CD4-positive, alpha-beta T cell (primary cell): Measurements from ENCODE around the gene SSBP3. TPM values are rescaled to one million over a fixed set of nuclear protein-coding genes. Genes with fewer than 3 reads are reported as not detected.
"Not testable (repeated sequence)": the region's sequence is repeated elsewhere in the genome, so short reads cannot be mapped to it uniquely, and the experiment has no call there.

Experiments used
- ATAC-seq: fragments of 200-7000 bp; cut with Tn5 transposase; one replicate; pipeline ENCODE4 v1.10.0; 2022; ENCODE audit warnings: mild to moderate bottlenecking; ENCODE audit not compliant: poor library complexity
- CTCF ChIA-PET: fragments of 350-600 bp; sonication (Branson Sonifier 250); formaldehyde crosslinking; loops from one replicate; lab custom pipeline; 2021; ENCODE audit warnings: antibody characterized with exemption, inconsistent platforms; lab: Charles Lee
- POLR2A ChIA-PET: fragments of 350-600 bp; sonication (Branson Sonifier 250); formaldehyde crosslinking; loops from one replicate; lab custom pipeline; 2021; ENCODE audit warnings: antibody characterized with exemption, inconsistent platforms; lab: Charles Lee
- DNase-seq, 14 experiments: peaks; one replicate each; pipeline ENCODE4 v3.0.0-alpha.2; 2013 to 2020; ENCODE audit warnings: mixed read lengths in 2 of 14
- H3K27ac ChIP-seq, 2 donors: one replicate each; pipeline versions ENCODE4 v1.5.1 to v1.7.0; 2013; ENCODE audit warnings: low read length in 2 of 2, low read depth in 1 of 2, mild to moderate bottlenecking in 1 of 2
- H3K27me3 ChIP-seq, 2 experiments: 1 replicate in 1 of 2; 2 replicates in 1 of 2; pipeline versions ENCODE4 v1.6.1 to v1.7.0; 2013; ENCODE audit warnings: low read length in 2 of 2, control low read depth in 1 of 2, mild to moderate bottlenecking in 1 of 2, moderate library complexity in 1 of 2; ENCODE audit not compliant: insufficient read depth in 2 of 2, control insufficient read depth in 1 of 2
- H3K36me3 ChIP-seq: one replicate; pipeline ENCODE4 v1.6.1; 2013; ENCODE audit warnings: low read length, control low read depth; ENCODE audit not compliant: insufficient read depth
- H3K4me1 ChIP-seq: one replicate; pipeline ENCODE4 v1.6.1; 2013; ENCODE audit warnings: low read length, control low read depth; ENCODE audit not compliant: insufficient read depth
- H3K4me3 ChIP-seq: one replicate; pipeline ENCODE4 v1.5.1; 2013; ENCODE audit warnings: mild to moderate bottlenecking, low read length, moderate library complexity
- H3K9me3 ChIP-seq, 2 experiments: 1 replicate in 1 of 2; 2 replicates in 1 of 2; pipeline versions ENCODE4 v1.6.1 to v1.7.0; 2013; ENCODE audit warnings: low read length in 2 of 2, mild to moderate bottlenecking in 2 of 2, control low read depth in 1 of 2, moderate library complexity in 1 of 2; ENCODE audit not compliant: control insufficient read depth in 1 of 2, insufficient read depth in 1 of 2
- H3K27ac Mint-ChIP-seq: one replicate; pipeline ENCODE4 v1.8.0; 2020; ENCODE audit warnings: mixed read lengths
- H3K27me3 Mint-ChIP-seq: one replicate; pipeline ENCODE4 v1.8.0; 2021; ENCODE audit warnings: mixed read lengths
- H3K36me3 Mint-ChIP-seq: one replicate; pipeline ENCODE4 v1.8.0; 2021; ENCODE audit warnings: low read depth, mixed read lengths
- H3K4me1 Mint-ChIP-seq: one replicate; pipeline ENCODE4 v1.8.0; 2021; ENCODE audit warnings: low read depth, mixed read lengths
- H3K4me3 Mint-ChIP-seq: one replicate; pipeline ENCODE4 v1.8.0; 2020; ENCODE audit warnings: mild to moderate bottlenecking, mixed read lengths
- H3K9me3 Mint-ChIP-seq: one replicate; pipeline ENCODE4 v1.8.0; 2020; ENCODE audit warnings: mixed read lengths
- CTCF ChIP-seq: fragments of 200-600 bp; IDR thresholded peaks from one replicate; pipeline ENCODE4 v1.8.0; 2022; ENCODE audit warnings: antibody characterized with exemption, mild to moderate bottlenecking
- intact Hi-C, 2 experiments: fragments of 100-400 bp; cut with DNase I in 1 of 2; cut with micrococcal nuclease in 1 of 2; formaldehyde crosslinking; loops; one replicate each; pipeline versions ENCODE4 v1.15.1 to v1.9.0; 2023 to 2025; cut with DNase I, micrococcal nuclease
- polyA plus RNA-seq, 2 donors: library from polyadenylated mRNA; unstranded; fragments of 120-200 nt; gene quantifications; one replicate each; pipeline ENCODE4 v1.2.1, GENCODE V29; 2013
- total RNA-seq, 174 experiments: library from RNA in 2 of 174; stranded (reverse) in 2 of 174; gene quantifications; one replicate each; pipeline ENCODE4 v1.2.3 and lab custom pipeline; 2021 to 2026

SSBP3 gene
- total RNA-seq (10 to 100 TPM; 50.6 to 52.4 TPM), total RNA-seq (lab: John Stamatoyannopoulos, UW) (7.9 to 75.0 (median 35.5) reads per million in 172 experiments)
- 62.9 TPM for polyA plus RNA-seq (2013, experiment 1 of 2)
- 67.3 TPM for polyA plus RNA-seq (2013, experiment 2 of 2)

GRCh38 chr1:54406339-54407153 lies at the start of gene SSBP3:
TSS of gene SSBP3 (minus strand) at chr1:54406394.
- intact Hi-C loops: loop anchor here (1.0 to 10.0 kb wide), 12 partner anchors 50 to 569 kb away; partner anchors contain the start of genes TCEANC2 (in 2 of the 2), TMEM59 (in 2 of the 2), CYB5RL (in 1 of the 2) and MRPL37 (in 1 of the 2)
- H3K9me3 Mint-ChIP-seq: no peaks in the 10 kb centered on the region
- TF ChIP-seq CTCF: no peak
- peaks cover 35% of the 10 kb centered on the region for H3K36me3 Mint-ChIP-seq
- Histone ChIP-seq H3K27me3 (no peaks in the 10 kb centered on the region), H3K36me3 (peaks cover 17% of the 10 kb centered on the region), H3K9me3 (no peaks in the 10 kb centered on the region), H3K4me1 (peaks cover 67% of the 10 kb centered on the region), H3K4me3 (peak within 1 kb of the TSS; percentile 74), H3K27ac (peak within 1 kb of the TSS; percentile 60 to 90)
- no peaks in the 10 kb centered on the region for H3K27me3 Mint-ChIP-seq
- H3K4me3 Mint-ChIP-seq: peak within 1 kb of the TSS; percentile 97
- CTCF ChIA-PET: interaction anchor here (0.9 to 2.3 kb wide), 6 partner anchors 41 to 122 kb away, joined by 3 to 26 read pairs (median 4); no protein-coding TSS in a partner anchor
- H3K4me1 Mint-ChIP-seq: peaks cover 73% of the 10 kb centered on the region
- POLR2A ChIA-PET: interaction anchor here (0.6 to 2.5 kb wide), 19 partner anchors 23 to 517 kb away, joined by 3 to 138 read pairs (median 6); partner anchors contain the start of genes CYB5RL, IFT25, LRRC42 and MRPL37
- peak within 1 kb of the TSS; percentile 92 for H3K27ac Mint-ChIP-seq
- DNase-seq (peak; percentile 82 to 97 (median 90)), ATAC-seq (peak; percentile 92)

GRCh38 chr1:54453509-54453908 lies 47.3 kb upstream of the SSBP3 start:
- DNase-seq (no peak), ATAC-seq (no peak)
- Mint-ChIP-seq H3K4me3 (no peak overlapping the region), H3K4me1 (peaks cover 4% of the 10 kb centered on the region), H3K9me3 (no peaks in the 10 kb centered on the region), H3K27me3 (no peaks in the 10 kb centered on the region), H3K36me3 (no peaks in the 10 kb centered on the region), H3K27ac (no peak overlapping the region)
- intact Hi-C loops: no loop called here
- no peak overlapping the region for H3K4me3 ChIP-seq
- POLR2A ChIA-PET: no interaction called here
- no peaks in the 10 kb centered on the region for H3K27me3 ChIP-seq
- H3K9me3 ChIP-seq: no peaks in the 10 kb centered on the region
- H3K36me3 ChIP-seq: no peaks in the 10 kb centered on the region
- CTCF ChIA-PET: no interaction called here
- no peak overlapping the region for H3K27ac ChIP-seq
- no peak for TF ChIP-seq CTCF
- H3K4me1 ChIP-seq: no peaks in the 10 kb centered on the region

- Histone ChIP-seq H3K4me3 (no peak overlapping the region), H3K27me3 (no peaks in the 10 kb centered on the region), H3K27ac (no peak overlapping the region), H3K9me3 (no peaks in the 10 kb centered on the region), H3K36me3 (no peaks in the 10 kb centered on the region), H3K4me1 (no peaks in the 10 kb centered on the region)
- Mint-ChIP-seq H3K27me3 (no peaks in the 10 kb centered on the region), H3K27ac (no peak overlapping the region), H3K4me1 (peaks cover 1% of the 10 kb centered on the region), H3K9me3 (no peaks in the 10 kb centered on the region), H3K4me3 (no peak overlapping the region), H3K36me3 (no peaks in the 10 kb centered on the region)
- ATAC-seq (no peak), DNase-seq (peak in 1 of 14 experiments; percentile 39)
- ChIA-PET POLR2A (no interaction called here), CTCF (interaction anchor here (1.1 kb wide), 1 partner anchor 61 kb away, joined by 3 read pairs; no protein-coding TSS in a partner anchor)
- intact Hi-C loops: no loop called here
- no peak for TF ChIP-seq CTCF
Measured at GRCh38 chr1:54453022-54453421, 46.8 kb upstream of the SSBP3 start.

- ATAC-seq, H3K36me3 ChIP-seq, intact Hi-C loops, H3K4me1 ChIP-seq, H3K27ac Mint-ChIP-seq, H3K9me3 Mint-ChIP-seq, H3K27ac ChIP-seq, H3K4me3 Mint-ChIP-seq, H3K4me3 ChIP-seq, H3K4me1 Mint-ChIP-seq, H3K36me3 Mint-ChIP-seq, H3K9me3 ChIP-seq, DNase-seq, POLR2A ChIA-PET, H3K27me3 Mint-ChIP-seq, CTCF ChIA-PET, H3K27me3 ChIP-seq: not testable (repeated sequence)
Measured at GRCh38 chr1:54449431-54449830, 43.2 kb upstream of the SSBP3 start.

- H3K36me3 Mint-ChIP-seq, H3K9me3 ChIP-seq, H3K9me3 Mint-ChIP-seq, H3K36me3 ChIP-seq, H3K4me3 ChIP-seq, DNase-seq, H3K27ac Mint-ChIP-seq, H3K4me1 Mint-ChIP-seq, CTCF ChIA-PET, intact Hi-C loops, H3K27me3 ChIP-seq, ATAC-seq, H3K27ac ChIP-seq, H3K4me1 ChIP-seq, H3K27me3 Mint-ChIP-seq, H3K4me3 Mint-ChIP-seq, POLR2A ChIA-PET: not testable (repeated sequence)
Measured at GRCh38 chr1:54448801-54449200, 42.6 kb upstream of the SSBP3 start.
